Activated B cell treated with CpG ODN at 0.5 μM for 24 hours (primary cell): Measurements from ENCODE around the gene SLCO2A1. TPM values are rescaled to one million over a fixed set of nuclear protein-coding genes. Genes with fewer than 3 reads are reported as not detected.

Source experiments
- ATAC-seq: fragments of 200-7000 bp; cut with Tn5 transposase; one replicate; pipeline ENCODE4 v1.10.0; 2021; ENCODE audit warnings: low read depth, mild to moderate bottlenecking, moderate library complexity
- CTCF ChIA-PET: fragments of 350-600 bp; sonication (Branson Sonifier 250); formaldehyde crosslinking; loops from one replicate; lab custom pipeline; 2021; ENCODE audit warnings: antibody characterized with exemption; lab: Charles Lee
- POLR2A ChIA-PET: fragments of 350-600 bp; sonication (Branson Sonifier 250); formaldehyde crosslinking; loops from one replicate; lab custom pipeline; 2021; ENCODE audit warnings: antibody characterized with exemption; lab: Charles Lee
- DNase-seq: peaks from one replicate; pipeline ENCODE4 v3.0.0; 2022
- H3K27ac Mint-ChIP-seq: one replicate; pipeline ENCODE4 v1.8.0; 2020; ENCODE audit warnings: mixed read lengths
- H3K27me3 Mint-ChIP-seq: one replicate; pipeline ENCODE4 v1.8.0; 2021; ENCODE audit warnings: mixed read lengths
- H3K36me3 Mint-ChIP-seq: one replicate; pipeline ENCODE4 v1.8.0; 2021; ENCODE audit warnings: low read depth, mixed read lengths
- H3K4me1 Mint-ChIP-seq: one replicate; pipeline ENCODE4 v1.8.0; 2021; ENCODE audit warnings: mixed read lengths
- H3K4me3 Mint-ChIP-seq: one replicate; pipeline ENCODE4 v1.8.0; 2020; ENCODE audit warnings: mild to moderate bottlenecking, mixed read lengths
- H3K9me3 Mint-ChIP-seq: one replicate; pipeline ENCODE4 v1.8.0; 2020; ENCODE audit warnings: mixed read lengths
- CTCF ChIP-seq: fragments of 200-600 bp; IDR thresholded peaks from one replicate; pipeline ENCODE4 v1.8.0; 2022; ENCODE audit warnings: antibody characterized with exemption, mild to moderate bottlenecking
- intact Hi-C: fragments of 100-400 bp; cut with micrococcal nuclease; formaldehyde crosslinking; loops from one replicate; pipeline ENCODE4 v1.15.1; 2024
- total RNA-seq: library from RNA; stranded (reverse); gene quantifications from 2 replicates; pipeline ENCODE4 v1.2.3, GENCODE V29; 2022

Gene SLCO2A1
- total RNA-seq, 1 donor from 2014 or later = not detected

DNA sequence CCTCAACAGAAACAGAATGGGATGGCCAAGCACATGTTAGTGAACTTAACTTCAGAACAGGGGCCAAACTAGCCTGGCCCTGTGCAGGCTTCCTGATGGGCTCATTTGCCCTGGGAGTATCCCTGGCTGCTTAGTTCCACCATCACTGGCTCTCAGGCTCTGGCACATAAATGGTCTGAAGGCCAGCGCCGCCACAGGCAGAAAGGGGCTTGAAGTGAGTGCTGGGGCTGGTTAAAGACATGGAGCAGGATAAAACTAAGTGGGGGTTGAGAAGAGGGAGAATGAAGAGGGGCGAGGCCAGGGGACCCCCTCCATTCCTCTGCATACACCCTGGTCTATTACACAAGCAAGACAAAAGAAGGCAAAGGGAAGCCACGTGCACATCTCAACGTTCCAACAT is 12.2 kb downstream of the SLCO2A1 start:
- no peaks in the 10 kb centered on the region for H3K4me1 Mint-ChIP-seq
- no peak for TF ChIP-seq CTCF
- H3K9me3 Mint-ChIP-seq = no peaks in the 10 kb centered on the region
- intact Hi-C loops = no loop called here
- H3K27ac Mint-ChIP-seq = no peak overlapping the region
- no peak for DNase-seq
- H3K36me3 Mint-ChIP-seq = no peaks in the 10 kb centered on the region
- H3K4me3 Mint-ChIP-seq = no peak overlapping the region
- ChIA-PET CTCF (no interaction called here), POLR2A (no interaction called here)
- no peak for ATAC-seq
- peaks cover 2% of the 10 kb centered on the region for H3K27me3 Mint-ChIP-seq

DNA sequence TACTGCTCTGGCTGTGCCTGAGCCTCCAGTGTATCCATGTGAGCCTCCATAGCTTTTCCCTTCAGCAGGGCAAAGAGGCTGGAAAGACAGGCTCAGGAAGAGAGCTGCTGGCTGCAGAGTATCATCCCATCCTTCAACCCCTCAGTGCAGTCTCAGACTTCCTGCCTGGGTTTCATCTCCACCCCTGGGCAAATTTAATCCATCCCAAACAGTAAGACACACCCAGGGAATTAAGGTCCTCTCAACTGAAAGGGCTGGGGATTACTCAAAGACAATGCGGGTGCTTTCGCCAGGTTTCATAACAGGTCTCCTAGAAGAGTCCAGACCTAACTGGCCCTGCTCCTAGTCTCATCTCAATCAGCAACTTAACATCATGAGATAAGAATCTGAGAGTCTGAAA is 15.5 kb downstream of the SLCO2A1 start:
- no peak for TF ChIP-seq CTCF
- Mint-ChIP-seq H3K27me3 (peaks cover 10% of the 10 kb centered on the region), H3K4me3 (no peak overlapping the region), H3K4me1 (no peaks in the 10 kb centered on the region), H3K9me3 (no peaks in the 10 kb centered on the region), H3K27ac (no peak overlapping the region), H3K36me3 (no peaks in the 10 kb centered on the region)
- CTCF ChIA-PET = no interaction called here
- no peak for ATAC-seq
- DNase-seq = no peak
- intact Hi-C loops = no loop called here
- POLR2A ChIA-PET = no interaction called here

DNA sequence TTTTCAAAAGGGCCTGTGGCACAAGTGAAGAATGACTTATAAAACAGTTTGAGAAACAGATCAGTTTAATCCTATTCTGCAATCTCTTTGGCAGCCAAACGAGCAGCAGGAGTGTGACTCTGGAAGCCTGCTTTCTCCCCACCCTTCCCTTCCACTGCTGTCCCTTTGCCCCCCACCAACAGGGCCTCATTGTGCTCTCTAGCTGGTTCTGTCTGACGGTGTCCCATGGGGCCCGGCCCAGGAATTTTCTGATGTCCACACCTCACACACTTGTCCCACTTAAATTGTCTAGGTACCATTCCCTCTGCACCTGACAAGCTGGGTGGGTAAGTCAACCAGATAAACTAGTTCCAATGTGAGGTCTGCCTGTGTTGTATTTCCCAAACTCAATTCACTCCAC is 16.4 kb downstream of the SLCO2A1 start:
- H3K4me1 Mint-ChIP-seq = no peaks in the 10 kb centered on the region
- no peak overlapping the region for H3K27ac Mint-ChIP-seq
- H3K27me3 Mint-ChIP-seq = peaks cover 14% of the 10 kb centered on the region
- POLR2A ChIA-PET = no interaction called here
- H3K4me3 Mint-ChIP-seq = no peak overlapping the region
- no peak for TF ChIP-seq CTCF
- CTCF ChIA-PET = no interaction called here
- no peak for ATAC-seq
- no peak for DNase-seq
- no peaks in the 10 kb centered on the region for H3K36me3 Mint-ChIP-seq
- intact Hi-C loops = no loop called here
- H3K9me3 Mint-ChIP-seq = no peaks in the 10 kb centered on the region

GRCh38 chr3:134009345-134010000 is 20.3 kb downstream of the SLCO2A1 start:
- no peak for DNase-seq
- Mint-ChIP-seq H3K27ac (no peak overlapping the region), H3K4me1 (no peaks in the 10 kb centered on the region), H3K27me3 (peaks cover 21% of the 10 kb centered on the region), H3K9me3 (peaks cover 5% of the 10 kb centered on the region), H3K36me3 (no peaks in the 10 kb centered on the region), H3K4me3 (no peak overlapping the region)
- ATAC-seq = no peak
- POLR2A ChIA-PET = no interaction called here
- CTCF ChIA-PET = no interaction called here
- intact Hi-C loops = no loop called here
- no peak for TF ChIP-seq CTCF

DNA sequence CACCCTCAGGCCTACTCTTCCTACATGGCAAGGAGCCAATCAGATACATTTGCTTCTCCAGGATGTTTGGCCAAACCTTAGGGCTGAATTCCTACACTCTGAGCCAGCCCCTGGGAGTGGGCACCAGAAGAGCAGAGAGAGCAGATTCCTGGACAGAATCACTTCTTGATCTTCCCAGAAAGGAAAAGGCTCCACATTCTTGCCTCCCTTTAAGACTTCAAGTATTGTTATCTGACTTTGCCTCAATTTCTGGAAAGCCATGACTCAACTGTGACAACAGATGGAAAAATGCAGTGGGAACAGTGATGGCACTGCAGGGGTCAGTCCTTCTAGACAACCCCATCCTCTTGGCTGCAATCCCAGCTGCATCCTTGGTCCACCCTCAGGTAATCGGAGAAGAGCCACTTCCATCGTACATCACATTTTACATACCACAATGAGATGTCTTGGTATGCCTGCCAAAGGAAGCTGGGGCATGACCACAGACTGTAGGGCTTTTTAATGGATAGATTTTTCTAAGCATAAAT is 21.0 kb downstream of the SLCO2A1 start:
- Mint-ChIP-seq H3K27me3 (peaks cover 21% of the 10 kb centered on the region), H3K27ac (no peak overlapping the region), H3K36me3 (no peaks in the 10 kb centered on the region), H3K4me1 (no peaks in the 10 kb centered on the region), H3K4me3 (no peak overlapping the region), H3K9me3 (peaks cover 6% of the 10 kb centered on the region)
- DNase-seq (no peak), ATAC-seq (no peak)
- POLR2A ChIA-PET = no interaction called here
- CTCF ChIA-PET = no interaction called here
- no peak for TF ChIP-seq CTCF
- intact Hi-C loops = no loop called here
